ENCODE data around the gene RACGAP1.
"Not testable (repeated sequence)": the region's sequence is repeated elsewhere in the genome, so short reads cannot be mapped to it uniquely, and the experiment has no call there.

The RACGAP1 gene

GRCh38 chr12:50039151-50039835 lies 14.0 kb upstream of the RACGAP1 start:
- H3K27ac ChIP-seq: no peak overlapping the region
- peak; percentile 90 for TF ChIP-seq CTCF (conservative IDR thresholded peaks at IDR 0.05)

- no peak overlapping the region for H3K27ac ChIP-seq
- TF ChIP-seq CTCF (conservative IDR thresholded peaks at IDR 0.05): no peak
Measured at GRCh38 chr12:50038336-50038735, 13.0 kb upstream of the RACGAP1 start.

GRCh38 chr12:50032854-50033581 lies 7.7 kb upstream of the RACGAP1 start:
- no peak for TF ChIP-seq CTCF (conservative IDR thresholded peaks at IDR 0.05)
- H3K27ac ChIP-seq: no peak overlapping the region

GRCh38 chr12:50032515-50032853 lies 7.2 kb upstream of the RACGAP1 start:
- TF ChIP-seq CTCF (conservative IDR thresholded peaks at IDR 0.05): no peak

GRCh38 chr12:50030449-50030848 lies 5.2 kb upstream of the RACGAP1 start:
- H3K27ac ChIP-seq: not testable (repeated sequence)

More at GRCh38 chr12:50032515-50032853, 7.2 kb upstream of the RACGAP1 start:
- H3K27ac ChIP-seq: no peak overlapping the region

- no peak overlapping the region for H3K27ac ChIP-seq
- TF ChIP-seq CTCF (conservative IDR thresholded peaks at IDR 0.05): no peak
Measured at GRCh38 chr12:50026691-50027090, 1.4 kb upstream of the RACGAP1 start.

- no peak for TF ChIP-seq CTCF (conservative IDR thresholded peaks at IDR 0.05)
- H3K27ac ChIP-seq: peak overlapping the region; percentile 71
Measured at GRCh38 chr12:50024805-50025186, 498 bp downstream of the RACGAP1 start.

GRCh38 chr12:50024227-50024626 lies 1.1 kb downstream of the RACGAP1 start:
- TF ChIP-seq CTCF (conservative IDR thresholded peaks at IDR 0.05): no peak
- peak overlapping the region; percentile 71; the same call in 1 of the 2 replicates for H3K27ac ChIP-seq
